HepG2 (cell line): ENCODE measurements around the gene CARMIL3. TPM values are rescaled to one million over a fixed set of nuclear protein-coding genes. Genes with fewer than 3 reads are reported as not detected.

Source experiments
- HNF4A ChIP-seq: sonication (generic); formaldehyde crosslinking; IDR thresholded peaks from 2 replicates; pipeline ENCODE4 v1.4.0; 2020; ENCODE audit warnings: missing genetic modification reagents
- NCOA2 ChIP-seq: sonication (generic); formaldehyde crosslinking; IDR thresholded peaks from 2 replicates; pipeline ENCODE4 v1.8.0; 2022; ENCODE audit warnings: inconsistent platforms
- NCOR1 ChIP-seq: fragments of 200-600 bp; sonication (generic); IDR thresholded peaks from 2 replicates; pipeline ENCODE4 v1.7.0; 2017; ENCODE audit warnings: antibody characterized with exemption, low read length, borderline replicate concordance
- NFATC3 ChIP-seq: sonication (generic); formaldehyde crosslinking; IDR thresholded peaks from 2 replicates; pipeline ENCODE4 v1.5.1; 2020; ENCODE audit warnings: mild to moderate bottlenecking, missing genetic modification reagents
- NFE2L2 ChIP-seq: fragments of 150-350 bp; IDR thresholded peaks from 2 replicates; pipeline ENCODE4 v1.6.1; 2014; ENCODE audit warnings: low read length
- NFKB2 ChIP-seq: sonication (generic); formaldehyde crosslinking; IDR thresholded peaks from 2 replicates; pipeline ENCODE4 v1.4.0; 2020; ENCODE audit warnings: missing genetic modification reagents, borderline replicate concordance
- PAWR ChIP-seq: sonication (generic); formaldehyde crosslinking; IDR thresholded peaks from 2 replicates; pipeline ENCODE4 v1.4.0; 2020; ENCODE audit warnings: missing genetic modification reagents, mild to moderate bottlenecking, borderline replicate concordance
- PRPF4 ChIP-seq: fragments of 200-400 bp; formaldehyde crosslinking; IDR thresholded peaks from 2 replicates; pipeline ENCODE4 v1.6.1; 2016; ENCODE audit warnings: low read length, low read depth; ENCODE audit not compliant: poor library complexity, severe bottlenecking
- SALL2 ChIP-seq: sonication (generic); formaldehyde crosslinking; IDR thresholded peaks from 2 replicates; pipeline ENCODE4 v1.8.1; 2023; ENCODE audit warnings: mild to moderate bottlenecking, missing genetic modification reagents, inconsistent platforms
- SIN3A ChIP-seq: IDR thresholded peaks from 2 replicates; pipeline ENCODE4 v1.6.1; 2011; ENCODE audit warnings: low read depth, mild to moderate bottlenecking, control low read depth, low read length, borderline replicate concordance
- SMARCE1 ChIP-seq: fragments of 450-650 bp; IDR thresholded peaks from 2 replicates; pipeline ENCODE4 v1.6.1; 2017; ENCODE audit warnings: borderline replicate concordance
- THAP9 ChIP-seq: sonication (generic); formaldehyde crosslinking; IDR thresholded peaks from 2 replicates; pipeline ENCODE4; 2020; ENCODE audit warnings: missing genetic modification reagents, mild to moderate bottlenecking, borderline replicate concordance
- ZBTB7B ChIP-seq: sonication (generic); formaldehyde crosslinking; IDR thresholded peaks from 2 replicates; pipeline ENCODE4 v1.4.0; 2020; ENCODE audit warnings: missing genetic modification reagents
- ZNF10 ChIP-seq: sonication (generic); formaldehyde crosslinking; IDR thresholded peaks from 2 replicates; pipeline ENCODE4 v1.4.0; 2020; ENCODE audit warnings: mild to moderate bottlenecking, low read depth, missing genetic modification reagents, borderline replicate concordance
- ZNF263 ChIP-seq: sonication (generic); formaldehyde crosslinking; IDR thresholded peaks from 2 replicates; pipeline ENCODE4 v1.4.0; 2020; ENCODE audit warnings: missing genetic modification reagents
- ZNF441 ChIP-seq: sonication (generic); formaldehyde crosslinking; IDR thresholded peaks from 2 replicates; pipeline ENCODE4 v1.7.0; 2021; ENCODE audit warnings: missing genetic modification reagents, borderline replicate concordance
- ZNF460 ChIP-seq: sonication (generic); formaldehyde crosslinking; IDR thresholded peaks from 2 replicates; pipeline ENCODE4 v1.5.1; 2020; ENCODE audit warnings: missing genetic modification reagents, mild to moderate bottlenecking, borderline replicate concordance
- ZNF777 ChIP-seq: sonication (generic); formaldehyde crosslinking; IDR thresholded peaks from 2 replicates; pipeline ENCODE4 v1.4.0; 2020; ENCODE audit warnings: missing genetic modification reagents
- polyA plus RNA-seq, 8 experiments: library from polyadenylated mRNA; depleted of rRNA in 3 of 8; stranded (reverse) in 7 of 8; unstranded in 1 of 8; fragments of >200 nt; fragmentation: Illumina TruSeq in 4 of 8; extraction: Trizol in 4 of 8; gene quantifications; 2 replicates each; pipeline versions ENCODE4 v1.2.1 to v1.2.3, GENCODE V29; 2011 to 2016; ENCODE audit warnings: low read depth in 4 of 8, missing spikeins in 1 of 8, mixed read lengths in 1 of 8; ENCODE audit not compliant: insufficient read depth in 1 of 8
- total RNA-seq, 5 experiments: library from RNA; depleted of rRNA; stranded (reverse); fragments of >200 nt; fragmentation: Illumina TruSeq; extraction: Trizol; gene quantifications; 2 replicates each; pipeline ENCODE4 v1.2.3, GENCODE V29; 2016; ENCODE audit warnings: low read depth in 1 of 5
- TF ChIP-seq, protein P1 (sequence below): sonication (generic); formaldehyde crosslinking; IDR thresholded peaks from 2 replicates; pipeline ENCODE4 v1.4.0; 2020; ENCODE audit warnings: missing genetic modification reagents
- TF ChIP-seq, protein P2 (sequence below): sonication (generic); formaldehyde crosslinking; IDR thresholded peaks from 2 replicates; pipeline ENCODE4 v1.4.0; 2020; ENCODE audit warnings: mild to moderate bottlenecking, missing genetic modification reagents
- TF ChIP-seq, protein P3 (sequence below): sonication (generic); formaldehyde crosslinking; IDR thresholded peaks from 2 replicates; pipeline ENCODE4 v1.4.0; 2020; ENCODE audit warnings: missing genetic modification reagents, borderline replicate concordance

CARMIL3 gene
- total and polyA plus RNA-seq, 2 of the 13 experiments (the other 11 are each of a cell fraction or from before 2014, with no cell fraction given), result 0.27 to 0.55 TPM

DNA sequence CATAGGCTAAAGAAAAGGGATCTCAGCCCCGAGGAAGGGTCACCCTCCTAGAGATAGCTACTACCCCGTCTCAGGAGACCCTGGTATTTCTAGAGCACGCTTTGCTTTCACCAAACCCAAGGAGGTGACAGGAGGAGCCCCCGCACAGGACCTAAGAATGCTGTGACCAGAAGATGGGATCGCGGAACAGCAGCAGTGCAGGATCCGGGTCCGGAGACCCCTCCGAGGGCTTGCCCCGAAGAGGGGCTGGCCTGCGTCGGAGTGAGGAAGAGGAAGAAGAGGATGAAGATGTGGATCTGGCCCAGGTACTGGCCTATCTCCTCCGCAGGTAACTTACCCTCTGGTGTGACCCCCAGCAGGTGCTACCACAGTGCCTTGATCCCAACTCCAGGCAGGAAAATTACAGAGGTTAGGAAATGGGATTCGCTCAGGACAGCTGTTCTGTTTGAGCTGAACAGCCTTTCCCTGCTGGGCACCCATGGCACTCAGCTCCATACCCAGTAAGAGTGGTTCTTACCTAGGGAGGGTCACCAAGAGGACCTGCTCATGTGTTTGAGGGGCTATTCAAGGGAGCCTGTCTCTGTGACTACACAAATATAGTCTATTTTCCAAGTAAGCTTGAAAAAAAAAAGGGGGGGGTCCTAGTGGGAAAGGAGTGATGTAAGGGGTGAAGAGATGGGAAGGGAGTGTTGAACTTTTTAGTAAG lies 63.8 kb downstream of the CARMIL3 start (continued):
- TF ChIP-seq NFKB2 (peak; percentile 55; the same call in 1 of the 2 replicates), ZNF10 (CRISPR knock-in tag) (no peak), SMARCE1 (peak; percentile 20; the same call in 1 of the 2 replicates), SALL2 (CRISPR knock-in tag) (no peak), HNF4A (CRISPR knock-in tag) (no peak), ZBTB7B (CRISPR knock-in tag) (peak; percentile 21; the same call in 1 of the 2 replicates), ZNF460 (no peak), NCOA2 (CRISPR knock-in tag) (0 out of 2 replicates have a peak, but pooled peaks have one; percentile 6), ZNF441 (CRISPR knock-in tag) (no peak), NCOR1 (no peak), NFE2L2 (no peak), PRPF4 (no peak), PAWR (CRISPR knock-in tag) (no peak), THAP9 (peak; percentile 9; the same call in 1 of the 2 replicates), ZNF777 (0 out of 2 replicates have a peak, but pooled peaks have one; percentile 34), ZNF263 (CRISPR knock-in tag) (no peak), NFATC3 (CRISPR knock-in tag) (no peak; the same call in 1 of the 2 replicates), SIN3A (0 out of 2 replicates have a peak, but pooled peaks have one; percentile 2)
- TF ChIP-seq, protein P1, sequence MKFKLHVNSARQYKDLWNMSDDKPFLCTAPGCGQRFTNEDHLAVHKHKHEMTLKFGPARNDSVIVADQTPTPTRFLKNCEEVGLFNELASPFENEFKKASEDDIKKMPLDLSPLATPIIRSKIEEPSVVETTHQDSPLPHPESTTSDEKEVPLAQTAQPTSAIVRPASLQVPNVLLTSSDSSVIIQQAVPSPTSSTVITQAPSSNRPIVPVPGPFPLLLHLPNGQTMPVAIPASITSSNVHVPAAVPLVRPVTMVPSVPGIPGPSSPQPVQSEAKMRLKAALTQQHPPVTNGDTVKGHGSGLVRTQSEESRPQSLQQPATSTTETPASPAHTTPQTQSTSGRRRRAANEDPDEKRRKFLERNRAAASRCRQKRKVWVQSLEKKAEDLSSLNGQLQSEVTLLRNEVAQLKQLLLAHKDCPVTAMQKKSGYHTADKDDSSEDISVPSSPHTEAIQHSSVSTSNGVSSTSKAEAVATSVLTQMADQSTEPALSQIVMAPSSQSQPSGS, result no peak
- TF ChIP-seq, protein P2, sequence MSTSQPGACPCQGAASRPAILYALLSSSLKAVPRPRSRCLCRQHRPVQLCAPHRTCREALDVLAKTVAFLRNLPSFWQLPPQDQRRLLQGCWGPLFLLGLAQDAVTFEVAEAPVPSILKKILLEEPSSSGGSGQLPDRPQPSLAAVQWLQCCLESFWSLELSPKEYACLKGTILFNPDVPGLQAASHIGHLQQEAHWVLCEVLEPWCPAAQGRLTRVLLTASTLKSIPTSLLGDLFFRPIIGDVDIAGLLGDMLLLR (CRISPR knock-in tag), result no peak
- TF ChIP-seq, protein P3, sequence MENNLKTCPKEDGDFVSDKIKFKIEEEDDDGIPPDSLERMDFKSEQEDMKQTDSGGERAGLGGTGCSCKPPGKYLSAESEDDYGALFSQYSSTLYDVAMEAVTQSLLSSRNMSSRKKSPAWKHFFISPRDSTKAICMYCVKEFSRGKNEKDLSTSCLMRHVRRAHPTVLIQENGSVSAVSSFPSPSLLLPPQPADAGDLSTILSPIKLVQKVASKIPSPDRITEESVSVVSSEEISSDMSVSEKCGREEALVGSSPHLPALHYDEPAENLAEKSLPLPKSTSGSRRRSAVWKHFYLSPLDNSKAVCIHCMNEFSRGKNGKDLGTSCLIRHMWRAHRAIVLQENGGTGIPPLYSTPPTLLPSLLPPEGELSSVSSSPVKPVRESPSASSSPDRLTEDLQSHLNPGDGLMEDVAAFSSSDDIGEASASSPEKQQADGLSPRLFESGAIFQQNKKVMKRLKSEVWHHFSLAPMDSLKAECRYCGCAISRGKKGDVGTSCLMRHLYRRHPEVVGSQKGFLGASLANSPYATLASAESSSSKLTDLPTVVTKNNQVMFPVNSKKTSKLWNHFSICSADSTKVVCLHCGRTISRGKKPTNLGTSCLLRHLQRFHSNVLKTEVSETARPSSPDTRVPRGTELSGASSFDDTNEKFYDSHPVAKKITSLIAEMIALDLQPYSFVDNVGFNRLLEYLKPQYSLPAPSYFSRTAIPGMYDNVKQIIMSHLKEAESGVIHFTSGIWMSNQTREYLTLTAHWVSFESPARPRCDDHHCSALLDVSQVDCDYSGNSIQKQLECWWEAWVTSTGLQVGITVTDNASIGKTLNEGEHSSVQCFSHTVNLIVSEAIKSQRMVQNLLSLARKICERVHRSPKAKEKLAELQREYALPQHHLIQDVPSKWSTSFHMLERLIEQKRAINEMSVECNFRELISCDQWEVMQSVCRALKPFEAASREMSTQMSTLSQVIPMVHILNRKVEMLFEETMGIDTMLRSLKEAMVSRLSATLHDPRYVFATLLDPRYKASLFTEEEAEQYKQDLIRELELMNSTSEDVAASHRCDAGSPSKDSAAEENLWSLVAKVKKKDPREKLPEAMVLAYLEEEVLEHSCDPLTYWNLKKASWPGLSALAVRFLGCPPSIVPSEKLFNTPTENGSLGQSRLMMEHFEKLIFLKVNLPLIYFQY, result peak; percentile 9
